NCI-H146 (cell line): ENCODE results near the gene CERK.
"Not testable (repeated sequence)": the region's sequence is repeated elsewhere in the genome, so short reads cannot be mapped to it uniquely, and the experiment has no call there.

Source experiments
- DNase-seq: peaks from one replicate; lab custom pipeline; 2025; lab: John Stamatoyannopoulos, UW

The CERK gene

DNA sequence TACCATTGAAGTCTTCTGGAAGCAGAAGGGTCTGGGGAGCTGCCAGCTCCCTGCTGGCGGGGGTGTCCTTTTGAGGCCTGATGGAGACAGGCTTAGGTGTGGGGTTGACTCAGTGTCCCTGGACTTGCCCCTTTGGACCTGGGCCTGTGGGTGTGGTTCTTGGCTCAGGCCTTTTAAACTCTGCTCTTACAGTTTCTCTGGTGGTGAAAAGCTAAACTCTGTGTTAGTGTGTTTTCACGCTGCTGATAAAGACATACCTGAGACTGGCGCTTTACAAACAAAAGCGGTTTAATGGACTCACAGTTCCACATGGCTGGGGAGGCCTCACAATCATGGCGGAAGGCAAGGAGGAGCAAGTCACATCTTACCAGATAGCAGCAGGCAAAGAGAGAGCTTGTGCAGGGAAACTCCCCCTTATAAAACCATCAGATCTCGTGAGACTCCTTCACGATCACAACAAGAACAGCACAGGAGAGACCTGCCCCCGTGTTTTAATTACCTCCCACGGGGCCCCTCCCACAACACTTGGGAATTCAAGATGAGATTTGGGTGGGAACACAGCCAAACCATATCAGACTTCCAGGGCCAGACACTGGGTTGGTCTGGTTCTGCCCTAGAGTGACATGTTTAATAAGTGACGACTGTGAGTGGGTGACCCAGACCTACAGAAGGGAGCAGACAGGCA is 91.4 kb downstream of the CERK start:
- DNase-seq: no peak

- DNase-seq: not testable (repeated sequence)
These were observed 95.1 kb downstream of the CERK start for GRCh38 chr22:46642840-46643480.

DNA sequence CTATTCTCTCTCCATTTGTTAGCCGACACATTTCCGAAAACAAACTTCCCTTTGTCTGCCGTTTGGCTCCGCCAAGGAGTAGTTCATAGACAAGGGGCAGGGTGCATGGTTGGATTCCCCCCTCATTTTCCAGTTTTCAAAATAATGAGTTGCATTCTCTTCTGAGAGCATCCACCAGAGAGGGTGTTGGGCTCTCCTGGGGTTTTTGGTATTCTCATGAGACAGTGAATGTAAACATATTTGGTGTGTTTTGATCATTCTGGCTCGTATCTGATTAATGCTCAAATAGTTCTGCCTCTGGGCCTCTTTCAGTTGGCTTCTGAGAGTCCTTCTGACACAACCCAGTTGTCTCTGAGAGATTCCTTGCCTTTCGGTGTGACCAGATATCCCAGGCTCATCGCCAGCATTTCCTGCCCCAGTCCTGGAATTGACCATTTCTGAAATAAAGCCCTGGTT is 96.2 kb downstream of the CERK start:
- no peak for DNase-seq

GRCh38 chr22:46640293-46641055 is 97.6 kb downstream of the CERK start:
- DNase-seq: no peak

DNA sequence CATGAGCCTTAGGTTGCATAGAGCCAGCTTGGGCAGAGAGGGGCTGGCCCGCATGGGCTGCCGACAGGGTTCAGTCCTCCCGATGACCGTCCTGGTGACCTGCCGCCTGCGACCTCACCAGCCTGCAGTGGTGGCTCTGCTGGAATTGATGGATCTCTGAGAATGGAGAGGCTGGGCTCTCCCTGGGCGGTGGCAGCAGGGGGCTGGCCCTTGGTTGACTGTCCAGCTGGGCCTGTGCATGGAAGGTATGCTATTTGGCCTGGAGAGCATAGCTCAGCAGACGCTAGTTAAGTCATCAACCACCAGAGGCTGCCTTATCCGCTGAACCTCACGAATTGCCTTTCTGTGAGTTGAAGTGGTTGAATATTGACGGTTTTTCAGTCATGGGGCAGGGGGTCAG is 98.2 kb downstream of the CERK start:
- DNase-seq: no peak

DNA sequence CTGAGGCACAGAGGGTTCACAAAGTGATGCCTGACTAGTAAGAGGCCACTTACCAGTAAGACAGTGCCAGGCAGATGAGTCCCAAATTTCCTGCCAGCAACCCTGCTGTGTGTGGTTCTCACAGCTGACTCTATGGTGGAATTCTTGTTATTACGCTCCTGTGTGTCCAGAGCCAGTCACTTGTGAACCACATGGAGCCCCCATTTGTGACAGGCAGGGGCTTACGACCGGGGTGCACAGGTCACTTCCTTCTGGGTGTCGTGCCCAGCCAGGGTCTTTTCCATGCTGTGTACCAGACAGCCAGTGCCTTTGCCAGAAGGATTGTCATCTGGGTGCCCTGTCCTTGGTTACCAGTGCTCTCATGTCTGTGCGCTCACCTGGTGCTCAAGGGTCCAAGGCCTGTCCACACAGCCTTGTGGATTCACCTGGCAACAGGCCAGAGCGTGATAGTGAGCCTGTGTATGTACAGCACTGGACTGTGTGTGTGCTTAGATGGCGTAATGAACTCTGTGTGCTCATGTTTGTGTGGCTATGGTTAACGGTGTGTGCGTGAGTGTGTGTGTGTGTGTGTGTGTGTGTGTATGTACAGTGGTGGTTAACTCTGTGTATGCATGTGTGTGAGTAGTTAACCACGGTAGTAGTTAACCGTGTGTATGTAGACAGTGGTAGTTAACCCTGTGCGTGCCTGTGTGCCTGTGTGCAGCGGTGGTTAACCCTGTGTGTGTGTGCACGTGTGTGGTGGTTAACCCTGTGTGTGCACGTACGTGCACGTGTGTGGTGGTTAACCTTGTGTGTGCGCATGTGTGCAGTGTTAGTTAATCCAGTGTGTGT is 99.2 kb downstream of the CERK start:
- peak; percentile 52 for DNase-seq

- no peak for DNase-seq
These were observed 100.1 kb downstream of the CERK start for GRCh38 chr22:46637711-46638600.

DNA sequence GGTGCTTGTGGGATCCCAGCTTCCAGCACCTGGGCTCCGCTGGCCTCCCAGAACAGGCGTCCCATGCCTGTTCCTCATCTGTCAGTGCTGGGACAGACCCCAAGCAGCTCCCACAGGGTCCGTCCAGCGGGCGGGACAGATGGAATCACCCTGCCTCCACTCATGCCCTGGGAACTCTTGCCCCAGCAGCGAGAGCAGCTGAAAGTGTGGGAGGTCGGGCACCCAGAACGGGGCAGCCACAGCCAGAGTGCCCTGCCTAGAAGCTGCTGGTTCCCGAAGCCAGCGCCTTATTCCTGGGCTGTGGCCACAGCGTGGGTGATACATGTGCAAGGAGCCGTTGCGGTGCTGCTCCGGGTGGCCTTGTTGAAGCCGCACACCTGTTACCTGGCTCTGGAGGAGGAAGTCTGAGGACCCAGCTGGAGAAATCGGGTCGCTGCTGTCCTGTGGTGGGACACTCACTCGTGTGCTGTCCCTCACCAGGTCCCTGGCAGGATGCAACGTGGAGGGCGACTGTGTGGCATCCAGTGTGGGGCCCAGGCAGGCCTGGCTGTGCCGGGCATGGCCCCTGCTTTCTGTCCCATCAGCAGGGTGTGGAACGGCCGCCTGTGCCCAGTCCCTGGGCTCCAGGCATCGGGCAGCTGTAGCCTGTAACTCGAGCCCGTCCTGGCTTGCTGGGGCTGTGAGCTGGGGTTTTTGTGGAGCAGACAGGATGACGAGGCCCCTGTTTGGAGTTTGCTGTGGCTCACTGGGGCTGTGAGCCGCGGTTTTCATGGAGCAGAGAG is 101.6 kb downstream of the CERK start:
- DNase-seq: no peak

GRCh38 chr22:46635756-46636155 is 102.3 kb downstream of the CERK start:
- no peak for DNase-seq

GRCh38 chr22:46634973-46635685 is 102.9 kb downstream of the CERK start:
- not testable (repeated sequence) for DNase-seq
